Measurements from ENCODE around the gene RREB1. TPM values are rescaled to one million over a fixed set of nuclear protein-coding genes. Genes with fewer than 3 reads are reported as not detected.

RREB1 gene, protein sequence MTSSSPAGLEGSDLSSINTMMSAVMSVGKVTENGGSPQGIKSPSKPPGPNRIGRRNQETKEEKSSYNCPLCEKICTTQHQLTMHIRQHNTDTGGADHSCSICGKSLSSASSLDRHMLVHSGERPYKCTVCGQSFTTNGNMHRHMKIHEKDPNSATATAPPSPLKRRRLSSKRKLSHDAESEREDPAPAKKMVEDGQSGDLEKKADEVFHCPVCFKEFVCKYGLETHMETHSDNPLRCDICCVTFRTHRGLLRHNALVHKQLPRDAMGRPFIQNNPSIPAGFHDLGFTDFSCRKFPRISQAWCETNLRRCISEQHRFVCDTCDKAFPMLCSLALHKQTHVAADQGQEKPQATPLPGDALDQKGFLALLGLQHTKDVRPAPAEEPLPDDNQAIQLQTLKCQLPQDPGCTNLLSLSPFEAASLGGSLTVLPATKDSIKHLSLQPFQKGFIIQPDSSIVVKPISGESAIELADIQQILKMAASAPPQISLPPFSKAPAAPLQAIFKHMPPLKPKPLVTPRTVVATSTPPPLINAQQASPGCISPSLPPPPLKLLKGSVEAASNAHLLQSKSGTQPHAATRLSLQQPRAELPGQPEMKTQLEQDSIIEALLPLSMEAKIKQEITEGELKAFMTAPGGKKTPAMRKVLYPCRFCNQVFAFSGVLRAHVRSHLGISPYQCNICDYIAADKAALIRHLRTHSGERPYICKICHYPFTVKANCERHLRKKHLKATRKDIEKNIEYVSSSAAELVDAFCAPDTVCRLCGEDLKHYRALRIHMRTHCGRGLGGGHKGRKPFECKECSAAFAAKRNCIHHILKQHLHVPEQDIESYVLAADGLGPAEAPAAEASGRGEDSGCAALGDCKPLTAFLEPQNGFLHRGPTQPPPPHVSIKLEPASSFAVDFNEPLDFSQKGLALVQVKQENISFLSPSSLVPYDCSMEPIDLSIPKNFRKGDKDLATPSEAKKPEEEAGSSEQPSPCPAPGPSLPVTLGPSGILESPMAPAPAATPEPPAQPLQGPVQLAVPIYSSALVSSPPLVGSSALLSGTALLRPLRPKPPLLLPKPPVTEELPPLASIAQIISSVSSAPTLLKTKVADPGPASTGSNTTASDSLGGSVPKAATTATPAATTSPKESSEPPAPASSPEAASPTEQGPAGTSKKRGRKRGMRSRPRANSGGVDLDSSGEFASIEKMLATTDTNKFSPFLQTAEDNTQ (N-terminal part only)
- total RNA-seq (2021): 33.6 and 35.8 TPM in 2 replicates
- long read RNA-seq, partial matches to known transcripts: 1 of 6 reads
- long read RNA-seq, other reads (novel, unspliced or antisense): 5 of 6 reads

- peaks cover 35 to 39% of the 10 kb centered on the region in 2 experiments for H3K4me1 Mint-ChIP-seq
- Histone ChIP-seq H3K56ac (ENCODE audit: insufficient read length, low read depth, low read length) (no peak within 1 kb of the TSS), H3K23ac (ENCODE audit: insufficient read length, low read depth, low read length) (no peak within 1 kb of the TSS), H3K4ac (ENCODE audit: low read depth, low read length) (no peak within 1 kb of the TSS), H2BK20ac (ENCODE audit: low read depth, low read length, poor library complexity, severe bottlenecking) (no peak within 1 kb of the TSS), H3K9ac (ENCODE audit: extremely low read depth, insufficient read length, low read length) (peak within 1 kb of the TSS; percentile 76), H3K27ac (ENCODE audit: insufficient read length, low read depth, low read length) (no peak within 1 kb of the TSS), H3K79me2 (ENCODE audit: insufficient read depth, low read length) (peaks cover 5% of the 10 kb centered on the region; the same call in 1 of the 2 replicates), H3K4me2 (ENCODE audit: insufficient read depth, insufficient read length, low read length) (peak within 1 kb of the TSS; percentile 67), H4K20me1 (ENCODE audit: control insufficient read depth, insufficient read depth, insufficient read length) (no peaks in the 10 kb centered on the region), H2BK12ac (ENCODE audit: insufficient read length, low read depth, low read length) (no peak within 1 kb of the TSS), H2AK5ac (ENCODE audit: insufficient read length, low read length) (no peak within 1 kb of the TSS), H3T11ph (ENCODE audit: low read length) (no peak within 1 kb of the TSS), H2BK5ac (ENCODE audit: insufficient read length, low read length) (no peak within 1 kb of the TSS), H4K8ac (replicated peaks; ENCODE audit: insufficient read length, low read depth, low read length) (no peak within 1 kb of the TSS), H3K27me3 (ENCODE audit: insufficient read depth, low read length) (peaks cover 2% of the 10 kb centered on the region; the same call in 1 of the 2 replicates), H3K14ac (ENCODE audit: insufficient read depth, low read length) (peak within 1 kb of the TSS; percentile 96), H3K79me1 (ENCODE audit: insufficient read depth, low read depth, low read length, poor library complexity, severe bottlenecking) (no peaks in the 10 kb centered on the region), H4K91ac (ENCODE audit: insufficient read length, low read depth, low read length) (no peak within 1 kb of the TSS), H3K18ac (ENCODE audit: insufficient read length, low read depth, low read length) (peak within 1 kb of the TSS; percentile 98), H2BK120ac (ENCODE audit: low read depth, low read length, poor library complexity, severe bottlenecking) (no peak within 1 kb of the TSS), H2BK15ac (ENCODE audit: low read depth, low read length) (no peak within 1 kb of the TSS), H3K9me3 (ENCODE audit: control insufficient read depth, low read depth, low read length) (no peaks in the 10 kb centered on the region), H2AFZ (ENCODE audit: low read length) (no peak within 1 kb of the TSS), H4K5ac (ENCODE audit: insufficient read length, low read depth, low read length) (no peak within 1 kb of the TSS), H3K23me2 (ENCODE audit: insufficient read length, low read depth, low read length, poor library complexity, severe bottlenecking) (peaks cover 17% of the 10 kb centered on the region), H3K4me1 (ENCODE audit: insufficient read depth, low read length) (peaks cover 3% of the 10 kb centered on the region)
- peak; percentile 70 for DNase-seq
- H3K36me3 Mint-ChIP-seq (ENCODE audit: insufficient read depth in 1 of 3, low read depth in 3 of 3): no peaks in the 10 kb centered on the region; a peak in 1 of 7 replicates
- H3K9me3 Mint-ChIP-seq: no peaks in the 10 kb centered on the region; a peak in 1 of 5 replicates
- H3K27ac Mint-ChIP-seq: peak within 1 kb of the TSS in 1 of 3 experiments; percentile 86; a peak in 2 of 7 replicates
- peaks cover 27% of the 10 kb centered on the region for H3K27me3 Mint-ChIP-seq (ENCODE audit: low read depth)
- WGBS (ENCODE audit: extremely low coverage, insufficient read length, low lambda C conversion rate): no CpG with 5 or more reads among the region's 59 CpGs
- peak within 1 kb of the TSS; percentile 89 to 95 for H3K4me3 Mint-ChIP-seq
- TF ChIP-seq, protein P1, sequence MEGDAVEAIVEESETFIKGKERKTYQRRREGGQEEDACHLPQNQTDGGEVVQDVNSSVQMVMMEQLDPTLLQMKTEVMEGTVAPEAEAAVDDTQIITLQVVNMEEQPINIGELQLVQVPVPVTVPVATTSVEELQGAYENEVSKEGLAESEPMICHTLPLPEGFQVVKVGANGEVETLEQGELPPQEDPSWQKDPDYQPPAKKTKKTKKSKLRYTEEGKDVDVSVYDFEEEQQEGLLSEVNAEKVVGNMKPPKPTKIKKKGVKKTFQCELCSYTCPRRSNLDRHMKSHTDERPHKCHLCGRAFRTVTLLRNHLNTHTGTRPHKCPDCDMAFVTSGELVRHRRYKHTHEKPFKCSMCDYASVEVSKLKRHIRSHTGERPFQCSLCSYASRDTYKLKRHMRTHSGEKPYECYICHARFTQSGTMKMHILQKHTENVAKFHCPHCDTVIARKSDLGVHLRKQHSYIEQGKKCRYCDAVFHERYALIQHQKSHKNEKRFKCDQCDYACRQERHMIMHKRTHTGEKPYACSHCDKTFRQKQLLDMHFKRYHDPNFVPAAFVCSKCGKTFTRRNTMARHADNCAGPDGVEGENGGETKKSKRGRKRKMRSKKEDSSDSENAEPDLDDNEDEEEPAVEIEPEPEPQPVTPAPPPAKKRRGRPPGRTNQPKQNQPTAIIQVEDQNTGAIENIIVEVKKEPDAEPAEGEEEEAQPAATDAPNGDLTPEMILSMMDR (conservative IDR thresholded peaks at IDR 0.05): no peak
Observed at GRCh38 chr6:7107578-7108195, at the start of gene RREB1. Gene RREB1 (plus strand): TSS chr6:7107961. CDS start chr6:7181912, 73,951 bp downstream.

Data from H9 (cell line).